ENCODE measurements around the gene PCBP3.

DNA sequence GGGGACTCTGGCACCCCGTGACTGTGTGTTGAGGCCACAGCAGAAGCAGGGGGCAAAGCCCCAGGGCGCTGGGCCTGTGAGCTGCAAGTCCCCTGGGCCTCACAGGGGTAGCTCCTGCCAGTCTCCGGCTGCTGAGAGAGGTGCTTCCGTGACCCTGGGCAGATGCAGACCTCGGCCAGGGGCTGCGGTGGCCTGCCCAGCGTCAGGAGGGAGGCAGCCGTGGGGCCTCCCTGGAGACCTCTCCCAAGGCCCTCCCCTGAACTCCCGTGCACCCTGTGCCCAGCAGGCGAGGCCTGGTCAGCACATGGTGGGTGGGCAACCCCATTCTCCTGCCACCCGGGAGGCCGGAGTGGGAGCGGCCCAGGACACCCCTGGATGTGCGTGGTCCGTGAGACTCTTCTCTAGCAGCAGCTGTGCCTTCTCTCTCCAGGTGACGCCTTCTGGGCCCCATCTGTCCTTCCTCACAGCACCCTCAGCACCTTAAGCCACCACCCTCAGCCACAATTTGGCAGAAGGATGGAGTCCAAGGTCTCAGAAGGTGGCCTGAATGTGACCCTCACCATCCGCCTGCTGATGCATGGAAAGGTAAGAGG lies 252.3 kb downstream of the PCBP3 start:
- TF ChIP-seq ZNF274 (IDR thresholded peaks at IDR 0.05; ENCODE audit: low read depth, low read length) (no peak), SUZ12 (IDR thresholded peaks at IDR 0.05; ENCODE audit: extremely low read depth, insufficient read depth, insufficient read length) (no peak), YY1 (IDR thresholded peaks at IDR 0.05; ENCODE audit: insufficient read depth, insufficient read length) (no peak)
